HCT116 (cell line): ENCODE results near the gene PROX1. TPM values are rescaled to one million over a fixed set of nuclear protein-coding genes. Genes with fewer than 3 reads are reported as not detected.

Source experiments
- ATAC-seq: fragments of 200-7000 bp; cut with Tn5 transposase; 2 replicates; pipeline ENCODE4 v1.9.1; 2020; ENCODE audit warnings: mild to moderate bottlenecking, moderate library complexity
- BruUV-seq: library from RNA; stranded (reverse); fragments of 400-500 nt; replicated peaks from 2 replicates; lab custom pipeline; 2021; lab: Mats Ljungman, UMichigan
- CTCF ChIA-PET: fragments of 300-600 bp; sonication (Branson Sonifier 250); formaldehyde crosslinking; loops from one replicate; lab custom pipeline; 2021; ENCODE audit warnings: antibody characterized with exemption; lab: Charles Lee
- POLR2A ChIA-PET: fragments of 300-600, 350-600 bp; sonication (Branson Sonifier 250); formaldehyde crosslinking; loops from one replicate; lab custom pipeline; 2021; ENCODE audit warnings: antibody characterized with exemption; lab: Charles Lee
- RAD21 ChIA-PET, 2 experiments: fragments of 300-600 bp; sonication (Branson Sonifier 250); formaldehyde crosslinking; loops; one replicate each; lab custom pipeline; 2023; ENCODE audit warnings: low total read pairs in 2 of 2; ENCODE audit not compliant: uncharacterized antibody in 2 of 2, unreplicated experiment in 2 of 2, low non-redundant PET in 1 of 2; lab: Charles Lee
- DNase-seq: peaks from one replicate; pipeline ENCODE4 v3.0.0-alpha.2; 2010; ENCODE audit warnings: low read depth, low spot score
- H2AFZ ChIP-seq: fragments of 200-600 bp; shearing (Covaris generic), sonication (generic); 2 replicates; pipeline ENCODE4 v1.6.1; 2017; ENCODE audit warnings: low read depth, mixed run types, mixed read lengths, antibody characterized with exemption, low read length; ENCODE audit not compliant: poor library complexity, severe bottlenecking
- H3K27ac ChIP-seq: 2 replicates; pipeline ENCODE4 v1.5.1; 2012; ENCODE audit warnings: low read depth, low read length
- H3K27me3 ChIP-seq: fragments of 200-600 bp; sonication (generic); 2 replicates; pipeline ENCODE4 v1.6.1; 2016; ENCODE audit warnings: mixed run types, low read length, mixed read lengths; ENCODE audit not compliant: insufficient read depth
- H3K36me3 ChIP-seq, 2 experiments: fragments of 200-500 bp in 1 of 2; fragments of 200-600 bp in 1 of 2; sonication (Bioruptor generic) in 1 of 2; sonication (generic) in 1 of 2; 2 replicates each; pipeline versions ENCODE4 v1.5.1 to v1.6.1; 2014 to 2016; ENCODE audit warnings: low read length in 2 of 2, inconsistent platforms in 1 of 2, mixed read lengths in 1 of 2, mixed run types in 1 of 2; ENCODE audit not compliant: insufficient read depth in 2 of 2, control insufficient read depth in 1 of 2
- H3K4me1 ChIP-seq, 2 experiments: fragments of 200-600 bp in 1 of 2; sonication (generic) in 1 of 2; 2 replicates each; pipeline versions ENCODE4 v1.5.1 to v1.6.1; 2012 to 2017; ENCODE audit warnings: low read length in 2 of 2, inconsistent platforms in 1 of 2, mild to moderate bottlenecking in 1 of 2, mixed read lengths in 1 of 2, mixed run types in 1 of 2, moderate library complexity in 1 of 2; ENCODE audit not compliant: insufficient read depth in 2 of 2, control insufficient read depth in 1 of 2
- H3K4me2 ChIP-seq: fragments of 200-600 bp; sonication (generic); 2 replicates; pipeline ENCODE4 v1.6.1; 2017; ENCODE audit warnings: mixed run types, low read length, mixed read lengths
- H3K4me3 ChIP-seq, 2 experiments: fragments of 200-600 bp in 1 of 2; sonication (generic) in 1 of 2; replicated peaks in 1 of 2; 2 replicates each; pipeline ENCODE4 v1.5.1; 2011 to 2016; ENCODE audit warnings: low read length in 2 of 2, control low read depth in 1 of 2, low read depth in 1 of 2, mild to moderate bottlenecking in 1 of 2, mixed read lengths in 1 of 2, mixed run types in 1 of 2
- H3K79me2 ChIP-seq: fragments of 200-600 bp; sonication (generic); 2 replicates; pipeline ENCODE4 v1.6.1; 2017; ENCODE audit warnings: mild to moderate bottlenecking, mixed run types, low read length, moderate library complexity, mixed read lengths; ENCODE audit not compliant: insufficient read depth
- H3K9ac ChIP-seq: fragments of 200-600 bp; sonication (generic); 2 replicates; pipeline ENCODE4 v1.6.1; 2016; ENCODE audit warnings: low read length, mixed read lengths
- H3K9me2 ChIP-seq: fragments of 200-600 bp; sonication (generic), shearing (Covaris generic); 2 replicates; pipeline ENCODE4 v1.6.1; 2017; ENCODE audit warnings: mixed run types, mild to moderate bottlenecking, moderate library complexity; ENCODE audit not compliant: insufficient read depth
- H3K9me3 ChIP-seq, 2 experiments: fragments of 200-500 bp in 1 of 2; fragments of 200-600 bp in 1 of 2; sonication (Bioruptor generic) in 1 of 2; sonication (generic) in 1 of 2; 2 replicates each; pipeline ENCODE4 v1.6.1; 2014 to 2017; ENCODE audit warnings: low read length in 2 of 2, mixed read lengths in 2 of 2, inconsistent platforms in 1 of 2, low read depth in 1 of 2, mild to moderate bottlenecking in 1 of 2, mixed run types in 1 of 2, moderate library complexity in 1 of 2; ENCODE audit not compliant: control insufficient read depth in 1 of 2, insufficient read depth in 1 of 2
- H4K20me1 ChIP-seq: fragments of 200-600 bp; sonication (generic), shearing (Covaris generic); 2 replicates; pipeline ENCODE4 v1.6.1; 2017; ENCODE audit warnings: mixed run types, mild to moderate bottlenecking, moderate library complexity; ENCODE audit not compliant: insufficient read depth
- CBX3 ChIP-seq: IDR thresholded peaks from 2 replicates; pipeline ENCODE4 v1.6.1; 2012; ENCODE audit warnings: low read depth
- CTCF ChIP-seq, 3 experiments: fragments of 200-600 bp in 1 of 3; sonication (generic) in 1 of 3; IDR thresholded peaks in 2 of 3; conservative IDR thresholded peaks in 1 of 3; 2 replicates each; pipeline ENCODE4 v1.5.1; 2012 to 2017; ENCODE audit warnings: low read depth in 2 of 3, low read length in 2 of 3, antibody characterized with exemption in 1 of 3, borderline replicate concordance in 1 of 3, control low read depth in 1 of 3, mild to moderate bottlenecking in 1 of 3, mixed read lengths in 1 of 3, mixed run types in 1 of 3, moderate library complexity in 1 of 3; ENCODE audit not compliant: insufficient read depth in 1 of 3
- ELF1 ChIP-seq: IDR thresholded peaks from 2 replicates; pipeline ENCODE4 v1.6.1; 2012; ENCODE audit warnings: low read depth, borderline replicate concordance
- EZH2 ChIP-seq: fragments of 200-600 bp; sonication (generic); IDR thresholded peaks from 2 replicates; pipeline ENCODE4 v1.6.1; 2017; ENCODE audit warnings: antibody characterized with exemption, mixed run types
- EZH2phosphoT487 ChIP-seq: fragments of 200-600 bp; IDR thresholded peaks from 2 replicates; pipeline ENCODE4 v1.6.1; 2018; ENCODE audit warnings: antibody characterized with exemption, borderline replicate concordance
- FOSL1 ChIP-seq: IDR thresholded peaks from 2 replicates; pipeline ENCODE4 v1.6.1; 2012; ENCODE audit warnings: low read depth
- JUND ChIP-seq: IDR thresholded peaks from 2 replicates; pipeline ENCODE4 v1.6.1; 2012
- MAX ChIP-seq: IDR thresholded peaks from 2 replicates; pipeline ENCODE4 v1.6.1; 2012
- POLR2A ChIP-seq: IDR thresholded peaks from 2 replicates; pipeline ENCODE4 v1.7.0; 2011; ENCODE audit warnings: borderline replicate concordance; ENCODE audit not compliant: insufficient read depth, insufficient read length; ENCODE audit errors: extremely low read depth
- POLR2AphosphoS5 ChIP-seq: IDR thresholded peaks from 2 replicates; pipeline ENCODE4 v1.6.1; 2011; ENCODE audit warnings: mild to moderate bottlenecking, low read depth, low read length, moderate library complexity
- RAD21 ChIP-seq: IDR thresholded peaks from 2 replicates; pipeline ENCODE4 v1.6.1; 2012; ENCODE audit warnings: low read depth, mild to moderate bottlenecking
- SRF ChIP-seq: IDR thresholded peaks from 2 replicates; pipeline ENCODE4 v1.6.1; 2012; ENCODE audit warnings: low read depth
- TCF7L2 ChIP-seq: IDR thresholded peaks from 2 replicates; pipeline ENCODE4 v1.7.0; 2011; ENCODE audit warnings: borderline replicate concordance, inconsistent platforms; ENCODE audit not compliant: insufficient read depth, insufficient read length; ENCODE audit errors: extremely low read depth
- YY1 ChIP-seq: IDR thresholded peaks from 2 replicates; pipeline ENCODE4 v1.6.1; 2011; ENCODE audit warnings: low read length, low read depth, moderate library complexity, mild to moderate bottlenecking; ENCODE audit not compliant: insufficient replicate concordance; ENCODE audit errors: extremely low read depth
- ZBTB33 ChIP-seq: IDR thresholded peaks from 2 replicates; pipeline ENCODE4 v1.6.1; 2011; ENCODE audit warnings: mild to moderate bottlenecking, low read length, moderate library complexity; ENCODE audit not compliant: insufficient replicate concordance; ENCODE audit errors: extremely low read depth
- ZFX ChIP-seq: fragments of 450-650 bp; IDR thresholded peaks from 2 replicates; pipeline ENCODE4 v1.6.1; 2017
- intact Hi-C: fragments of 100-400 bp; cut with micrococcal nuclease; formaldehyde crosslinking; loops from 2 replicates; pipeline ENCODE4 v1.10.0; 2022
- total RNA-seq: library from RNA; stranded (reverse); gene quantifications from one replicate; pipeline ENCODE4 v1.2.1, GENCODE V29; 2021; ENCODE audit not compliant: unreplicated experiment
- TF ChIP-seq, protein P1 (sequence below): IDR thresholded peaks from 2 replicates; pipeline ENCODE4 v1.6.1; 2012

PROX1 gene
- total RNA-seq, 1 experiment from 2014 or later = 0.22 TPM

DNA sequence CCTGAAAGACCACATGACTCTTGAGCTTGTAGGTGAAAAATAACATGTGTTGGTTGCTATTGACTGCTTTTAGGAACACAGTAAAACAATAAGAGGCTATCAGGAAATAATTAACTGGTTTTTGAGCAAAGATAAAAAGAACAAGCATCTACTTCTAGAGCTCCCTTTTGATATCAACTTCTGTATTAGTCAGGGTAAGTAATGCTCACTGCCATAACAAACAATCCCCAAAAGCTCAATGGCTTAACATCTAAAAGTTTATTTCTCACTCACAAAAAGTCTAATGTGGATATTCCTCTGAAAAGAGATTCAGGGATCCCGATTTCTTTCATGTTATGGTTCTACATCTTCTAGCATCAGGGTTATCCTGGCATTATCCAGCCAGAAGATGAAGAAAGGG is 25.3 kb upstream of the PROX1 start:
- no peak overlapping the region for H2AFZ ChIP-seq
- H3K4me3 ChIP-seq = no peak overlapping the region
- H3K9me3 ChIP-seq = no peaks in the 10 kb centered on the region
- no peaks in the 10 kb centered on the region for H4K20me1 ChIP-seq
- no peaks in the 10 kb centered on the region for H3K4me1 ChIP-seq
- ATAC-seq (no peak), DNase-seq (no peak)
- H3K27me3 ChIP-seq = peaks cover 15% of the 10 kb centered on the region
- no peak overlapping the region for H3K27ac ChIP-seq
- no peaks in the 10 kb centered on the region for H3K9me2 ChIP-seq
- H3K9ac ChIP-seq = no peak overlapping the region
- H3K36me3 ChIP-seq = no peaks in the 10 kb centered on the region
- RAD21 ChIA-PET = no interaction called here
- H3K4me2 ChIP-seq = no peak overlapping the region
- POLR2A ChIA-PET = no interaction called here
- BruUV-seq = no TSS peak
- no peak for TF ChIP-seq POLR2AphosphoS5
- TF ChIP-seq MAX = no peak
- no peak for TF ChIP-seq FOSL1
- TF ChIP-seq POLR2A = no peak
- TF ChIP-seq, all 23 proteins: peak for 0
- intact Hi-C loops = no loop called here
- CTCF ChIA-PET = no interaction called here
- no peaks in the 10 kb centered on the region for H3K79me2 ChIP-seq

GRCh38 chr1:213966122-213966521 is 21.7 kb upstream of the PROX1 start:
- Histone ChIP-seq H3K9me2 (no peaks in the 10 kb centered on the region), H2AFZ (no peak overlapping the region), H3K27ac (no peak overlapping the region), H3K27me3 (peaks cover 9% of the 10 kb centered on the region), H3K79me2 (no peaks in the 10 kb centered on the region), H3K9me3 (no peaks in the 10 kb centered on the region), H3K4me3 (no peak overlapping the region), H3K9ac (no peak overlapping the region), H3K36me3 (no peaks in the 10 kb centered on the region), H3K4me1 (no peaks in the 10 kb centered on the region), H4K20me1 (no peaks in the 10 kb centered on the region), H3K4me2 (no peak overlapping the region)
- ChIA-PET RAD21 (no interaction called here), POLR2A (no interaction called here), CTCF (no interaction called here)
- intact Hi-C loops = no loop called here
- DNase-seq (no peak), ATAC-seq (no peak)
- no TSS peak for BruUV-seq
- TF ChIP-seq YY1 = no peak
- no peak for TF ChIP-seq ZFX
- TF ChIP-seq TCF7L2 = no peak
- TF ChIP-seq, protein P1, sequence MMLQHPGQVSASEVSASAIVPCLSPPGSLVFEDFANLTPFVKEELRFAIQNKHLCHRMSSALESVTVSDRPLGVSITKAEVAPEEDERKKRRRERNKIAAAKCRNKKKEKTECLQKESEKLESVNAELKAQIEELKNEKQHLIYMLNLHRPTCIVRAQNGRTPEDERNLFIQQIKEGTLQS = no peak
- no peak for TF ChIP-seq CBX3
- TF ChIP-seq POLR2A = no peak
- no peak for TF ChIP-seq ZBTB33
- no peak for TF ChIP-seq SRF
- no peak for TF ChIP-seq FOSL1
- no peak for TF ChIP-seq JUND
- no peak for TF ChIP-seq MAX
- no peak for TF ChIP-seq CTCF (IDR thresholded peaks at IDR 0.05 in 2 of 3, conservative IDR thresholded peaks at IDR 0.05 in 1 of 3; ENCODE audit: borderline replicate concordance in 1 of 3, insufficient read depth in 1 of 3, low read depth in 2 of 3, low read length in 2 of 3)
- TF ChIP-seq EZH2phosphoT487 = no peak
- TF ChIP-seq POLR2AphosphoS5 = no peak
- TF ChIP-seq ELF1 = no peak
- TF ChIP-seq EZH2 = no peak
- no peak for TF ChIP-seq RAD21
